Mesothelial cell of epicardium (in vitro differentiated cells): ENCODE measurements around the gene SPON1. TPM values are rescaled to one million over a fixed set of nuclear protein-coding genes. Genes with fewer than 3 reads are reported as not detected.

ENCODE experiments used
- DNase-seq, 2 experiments: peaks; one replicate each; pipeline ENCODE4 v3.0.0; 2021; ENCODE audit warnings: low spot score in 2 of 2; ENCODE audit not compliant: unreplicated experiment in 2 of 2
- H3K27ac Mint-ChIP-seq: 2 replicates; pipeline ENCODE4 v1.8.0; 2021; ENCODE audit warnings: mixed read lengths
- H3K27me3 Mint-ChIP-seq: 2 replicates; pipeline ENCODE4 v1.8.0; 2021; ENCODE audit warnings: low read depth, mixed read lengths
- H3K36me3 Mint-ChIP-seq: 2 replicates; pipeline ENCODE4 v1.8.0; 2021; ENCODE audit warnings: mixed read lengths
- H3K4me1 Mint-ChIP-seq: 2 replicates; pipeline ENCODE4 v1.8.0; 2021; ENCODE audit warnings: mixed read lengths
- H3K4me3 Mint-ChIP-seq: 2 replicates; pipeline ENCODE4 v1.8.0; 2021; ENCODE audit warnings: mild to moderate bottlenecking, moderate library complexity, mixed read lengths
- H3K9me3 Mint-ChIP-seq: 2 replicates; pipeline ENCODE4 v1.8.0; 2021; ENCODE audit warnings: mixed read lengths
- total RNA-seq: library from RNA; stranded (reverse); gene quantifications from 3 replicates; pipeline ENCODE4 v1.2.1, GENCODE V29; 2021
- TF ChIP-seq, protein P1 (sequence below): fragments of 200-600 bp; sonication (generic); IDR thresholded peaks from one replicate; pipeline ENCODE4 v1.5.0; 2021; ENCODE audit warnings: antibody characterized with exemption; ENCODE audit not compliant: unreplicated experiment

Gene SPON1
- total RNA-seq, 1 donor from 2014 or later, result 30.9 TPM

GRCh38 chr11:13947379-13947778 is 15.1 kb upstream of the SPON1 start:
- Mint-ChIP-seq H3K9me3 (no peaks in the 10 kb centered on the region), H3K27me3 (peaks cover 15% of the 10 kb centered on the region), H3K4me3 (no peak overlapping the region), H3K36me3 (no peaks in the 10 kb centered on the region), H3K4me1 (peaks cover 14% of the 10 kb centered on the region), H3K27ac (no peak overlapping the region)
- DNase-seq, result no peak
- TF ChIP-seq, protein P1, sequence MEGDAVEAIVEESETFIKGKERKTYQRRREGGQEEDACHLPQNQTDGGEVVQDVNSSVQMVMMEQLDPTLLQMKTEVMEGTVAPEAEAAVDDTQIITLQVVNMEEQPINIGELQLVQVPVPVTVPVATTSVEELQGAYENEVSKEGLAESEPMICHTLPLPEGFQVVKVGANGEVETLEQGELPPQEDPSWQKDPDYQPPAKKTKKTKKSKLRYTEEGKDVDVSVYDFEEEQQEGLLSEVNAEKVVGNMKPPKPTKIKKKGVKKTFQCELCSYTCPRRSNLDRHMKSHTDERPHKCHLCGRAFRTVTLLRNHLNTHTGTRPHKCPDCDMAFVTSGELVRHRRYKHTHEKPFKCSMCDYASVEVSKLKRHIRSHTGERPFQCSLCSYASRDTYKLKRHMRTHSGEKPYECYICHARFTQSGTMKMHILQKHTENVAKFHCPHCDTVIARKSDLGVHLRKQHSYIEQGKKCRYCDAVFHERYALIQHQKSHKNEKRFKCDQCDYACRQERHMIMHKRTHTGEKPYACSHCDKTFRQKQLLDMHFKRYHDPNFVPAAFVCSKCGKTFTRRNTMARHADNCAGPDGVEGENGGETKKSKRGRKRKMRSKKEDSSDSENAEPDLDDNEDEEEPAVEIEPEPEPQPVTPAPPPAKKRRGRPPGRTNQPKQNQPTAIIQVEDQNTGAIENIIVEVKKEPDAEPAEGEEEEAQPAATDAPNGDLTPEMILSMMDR, result no peak

DNA sequence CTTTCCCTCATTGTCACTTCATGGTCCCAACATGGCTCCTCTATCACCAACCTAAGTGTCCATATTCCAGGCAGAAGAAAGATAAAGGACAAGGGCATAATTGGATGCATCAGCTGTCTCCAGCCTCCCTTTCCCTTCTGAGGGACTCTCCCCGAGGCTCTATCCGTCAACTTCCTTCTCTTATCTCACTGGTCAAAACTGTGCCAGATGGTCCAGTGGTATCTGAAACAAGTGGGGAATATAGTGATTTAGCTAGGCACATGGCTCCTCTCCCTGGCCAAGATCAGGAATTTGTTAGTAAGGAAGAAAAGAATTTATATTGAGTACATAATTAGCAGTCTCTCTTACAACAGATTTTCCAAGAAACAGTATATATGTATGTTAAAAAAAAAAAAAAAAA is 12.6 kb upstream of the SPON1 start:
- TF ChIP-seq, protein P1, result no peak
- Mint-ChIP-seq H3K9me3 (no peaks in the 10 kb centered on the region), H3K4me1 (peaks cover 4% of the 10 kb centered on the region), H3K27ac (no peak overlapping the region), H3K4me3 (no peak overlapping the region), H3K27me3 (peaks cover 22% of the 10 kb centered on the region), H3K36me3 (no peaks in the 10 kb centered on the region)
- no peak for DNase-seq

DNA sequence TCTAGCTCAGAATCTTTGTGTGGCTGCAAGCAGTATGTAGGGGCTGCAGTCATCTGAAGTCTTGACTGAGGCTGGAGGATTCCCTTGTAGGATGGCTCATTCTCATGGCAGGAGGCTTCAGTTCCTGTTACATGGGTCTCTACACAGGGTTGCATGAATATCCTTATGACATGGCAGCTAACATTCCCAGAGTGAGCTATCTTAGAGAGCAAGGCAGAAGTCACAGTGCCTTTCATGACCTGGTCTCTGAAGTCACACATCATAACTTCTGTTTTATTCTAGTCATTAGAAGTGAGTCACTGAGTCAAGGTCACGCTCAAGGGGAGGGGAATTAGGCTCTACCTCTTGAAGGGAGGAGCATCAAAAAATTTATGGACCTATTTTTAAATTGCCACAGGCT is 10.3 kb upstream of the SPON1 start:
- TF ChIP-seq, protein P1, result no peak
- no peaks in the 10 kb centered on the region for H3K36me3 Mint-ChIP-seq
- no peaks in the 10 kb centered on the region for H3K9me3 Mint-ChIP-seq
- no peak overlapping the region for H3K27ac Mint-ChIP-seq
- DNase-seq, result no peak
- H3K4me1 Mint-ChIP-seq, result no peaks in the 10 kb centered on the region
- H3K4me3 Mint-ChIP-seq, result no peak overlapping the region
- H3K27me3 Mint-ChIP-seq, result peaks cover 22% of the 10 kb centered on the region

DNA sequence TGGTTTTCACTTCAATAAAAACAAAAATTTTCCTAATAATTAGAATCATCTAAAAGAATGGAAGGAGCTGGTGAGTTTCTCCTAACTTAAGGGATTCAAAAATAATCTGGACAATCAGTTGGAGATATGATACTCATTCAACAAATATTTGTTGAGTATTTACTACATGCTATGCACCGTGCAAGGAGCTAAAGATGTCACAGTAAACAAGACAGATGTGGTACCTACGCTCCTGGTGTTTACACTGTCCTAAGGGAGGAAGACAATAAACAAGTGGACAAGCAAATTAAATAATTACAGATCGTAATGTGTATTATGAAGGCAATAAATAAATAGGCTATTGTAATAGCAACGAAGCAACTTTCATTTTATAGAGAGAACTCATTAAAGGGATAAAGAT is 9.9 kb upstream of the SPON1 start:
- TF ChIP-seq, protein P1, result no peak
- H3K9me3 Mint-ChIP-seq, result no peaks in the 10 kb centered on the region
- DNase-seq, result no peak
- H3K4me1 Mint-ChIP-seq, result no peaks in the 10 kb centered on the region
- H3K36me3 Mint-ChIP-seq, result no peaks in the 10 kb centered on the region
- no peak overlapping the region for H3K4me3 Mint-ChIP-seq
- H3K27ac Mint-ChIP-seq, result no peak overlapping the region
- peaks cover 22% of the 10 kb centered on the region for H3K27me3 Mint-ChIP-seq

DNA sequence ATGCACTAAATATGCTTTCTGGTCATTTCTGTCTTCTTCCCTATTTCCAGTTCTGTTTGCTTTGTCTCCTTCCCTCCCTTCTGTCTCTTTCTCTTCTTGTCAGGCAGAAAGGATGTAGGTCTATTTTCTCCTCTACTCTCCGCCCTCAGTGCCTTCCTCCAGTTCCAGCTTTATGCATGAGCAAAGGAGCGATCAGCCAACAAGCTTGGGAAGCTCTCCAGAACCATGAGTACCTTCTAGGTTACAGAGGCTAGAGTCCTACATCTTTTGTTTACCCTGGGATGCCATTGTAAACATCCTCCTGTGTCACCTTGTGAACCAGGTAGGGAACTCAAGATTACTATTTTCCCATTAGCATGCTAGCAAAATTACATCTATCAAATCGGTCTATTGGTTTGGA is 7.9 kb upstream of the SPON1 start:
- Mint-ChIP-seq H3K27me3 (peaks cover 28% of the 10 kb centered on the region), H3K27ac (no peak overlapping the region), H3K4me1 (peaks cover 8% of the 10 kb centered on the region)

More for the DNA sequence above, 7.9 kb upstream of the SPON1 start:
- H3K9me3 Mint-ChIP-seq, result no peaks in the 10 kb centered on the region
- H3K36me3 Mint-ChIP-seq, result no peaks in the 10 kb centered on the region
- H3K4me3 Mint-ChIP-seq, result no peak overlapping the region
- TF ChIP-seq, protein P1, result no peak
- no peak for DNase-seq
